ENCODE measurements around the gene PLVAP.

Gene PLVAP

GRCh38 chr19:17333611-17334413, 43.3 kb downstream of the PLVAP start:
- peak; percentile 85 for DNase-seq (ENCODE audit: low read depth)

GRCh38 chr19:17332677-17333581, 44.2 kb downstream of the PLVAP start:
- peak; percentile 67 for DNase-seq (ENCODE audit: low read depth)

GRCh38 chr19:17332360-17332676, 44.8 kb downstream of the PLVAP start:
- no peak for DNase-seq (ENCODE audit: low read depth)

DNA sequence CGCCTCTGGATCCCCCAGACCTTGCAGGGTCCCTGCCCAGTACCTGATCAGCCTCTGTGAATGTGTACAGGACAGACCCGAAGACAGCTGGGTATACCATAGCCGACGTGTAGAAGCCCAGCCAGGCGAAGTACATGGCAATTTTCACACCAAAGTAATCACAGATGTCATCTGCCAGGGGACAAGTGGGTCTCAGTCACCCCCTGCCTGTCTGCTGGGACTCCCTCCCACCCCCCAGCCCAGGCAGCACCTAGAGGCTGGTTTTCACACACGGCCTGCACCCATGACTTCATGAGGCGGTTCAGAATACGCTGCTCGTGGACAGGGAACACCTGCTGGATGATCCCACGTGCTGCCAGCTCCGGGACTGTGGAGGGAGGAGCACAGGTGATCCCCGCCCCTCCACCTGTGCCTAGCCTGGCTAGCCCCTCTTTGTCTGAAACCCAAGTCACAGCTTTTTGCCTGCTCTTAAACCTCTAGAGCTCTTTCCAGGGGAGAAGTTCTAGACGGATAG, 46.0 kb downstream of the PLVAP start:
- no peak for DNase-seq (ENCODE audit: low read depth)

DNA sequence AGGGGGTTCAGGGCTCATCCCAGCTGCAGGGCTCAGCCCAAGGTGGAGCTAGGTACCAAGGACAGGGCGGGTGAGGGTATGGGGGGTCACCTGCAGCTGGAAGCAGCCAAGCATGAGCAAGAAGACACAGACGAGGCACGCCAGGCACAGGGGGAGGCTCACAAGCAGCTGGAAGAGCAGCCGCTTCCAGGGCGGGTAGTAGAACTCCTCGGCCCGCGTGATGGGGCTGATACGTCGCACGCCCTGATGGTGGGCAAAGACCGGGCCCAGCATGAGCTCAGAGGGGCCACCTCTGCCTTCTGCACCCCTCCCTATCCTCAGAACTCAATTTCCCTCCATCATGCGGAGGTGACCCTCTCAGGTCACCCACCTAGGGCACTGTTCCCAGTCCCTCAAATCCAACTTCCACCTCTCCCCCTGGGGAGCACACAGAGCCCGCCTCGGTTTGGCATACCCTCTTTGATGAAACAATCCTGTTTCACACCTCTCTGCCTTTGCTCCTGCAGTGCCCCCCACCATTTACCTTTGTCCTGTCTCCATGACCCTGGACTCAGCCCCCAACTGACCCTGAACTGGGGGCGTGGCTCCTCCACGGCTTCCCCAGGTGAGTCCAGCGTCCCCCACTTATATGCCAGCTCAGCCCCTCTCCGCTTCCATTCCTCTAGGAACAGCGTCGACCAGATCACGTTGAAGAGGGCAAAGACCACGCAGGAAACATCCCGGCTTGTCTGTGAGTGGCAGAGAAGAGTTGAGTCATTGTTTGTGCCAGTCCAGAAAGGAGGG, 46.7 kb downstream of the PLVAP start:
- no peak for DNase-seq (ENCODE audit: low read depth)

GRCh38 chr19:17329366-17330261, 47.5 kb downstream of the PLVAP start:
- no peak for DNase-seq (ENCODE audit: low read depth)

- DNase-seq (ENCODE audit: low read depth) = no peak
Measured at GRCh38 chr19:17328517-17329365, 48.4 kb downstream of the PLVAP start.

- no peak for DNase-seq (ENCODE audit: low read depth)
Measured at GRCh38 chr19:17327654-17328516, 49.3 kb downstream of the PLVAP start.

- no peak for DNase-seq (ENCODE audit: low read depth)
Measured at GRCh38 chr19:17327068-17327653, 50.0 kb downstream of the PLVAP start.

DNA sequence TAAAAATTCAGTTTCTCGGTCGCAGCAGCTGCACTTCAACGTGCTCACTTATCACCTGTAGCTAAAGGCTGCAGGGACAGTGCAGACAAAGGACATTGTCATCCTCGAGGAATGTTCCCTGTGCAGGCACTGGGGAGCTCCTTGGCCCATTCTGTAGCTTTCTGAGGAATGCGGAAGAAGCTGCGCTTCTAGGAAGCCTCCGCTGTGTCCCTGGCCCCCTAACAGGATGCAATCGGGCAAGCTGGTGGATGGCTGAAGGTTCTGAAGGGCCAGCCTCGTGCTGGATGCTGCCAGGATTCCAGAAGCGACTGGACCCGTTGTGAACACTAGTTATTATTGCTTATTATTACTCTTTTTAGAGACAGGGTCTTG, 50.6 kb downstream of the PLVAP start:
- DNase-seq (ENCODE audit: low read depth) = no peak

- no peak for DNase-seq (ENCODE audit: low read depth)
Measured at GRCh38 chr19:17325881-17326594, 51.1 kb downstream of the PLVAP start.

- DNase-seq (ENCODE audit: low read depth) = no peak
Measured at GRCh38 chr19:17325133-17325532, 52.0 kb downstream of the PLVAP start.

GRCh38 chr19:17324357-17325114, 52.6 kb downstream of the PLVAP start:
- no peak for DNase-seq (ENCODE audit: low read depth)

- DNase-seq (ENCODE audit: low read depth) = no peak
Measured at GRCh38 chr19:17323964-17324332, 53.2 kb downstream of the PLVAP start.

DNA sequence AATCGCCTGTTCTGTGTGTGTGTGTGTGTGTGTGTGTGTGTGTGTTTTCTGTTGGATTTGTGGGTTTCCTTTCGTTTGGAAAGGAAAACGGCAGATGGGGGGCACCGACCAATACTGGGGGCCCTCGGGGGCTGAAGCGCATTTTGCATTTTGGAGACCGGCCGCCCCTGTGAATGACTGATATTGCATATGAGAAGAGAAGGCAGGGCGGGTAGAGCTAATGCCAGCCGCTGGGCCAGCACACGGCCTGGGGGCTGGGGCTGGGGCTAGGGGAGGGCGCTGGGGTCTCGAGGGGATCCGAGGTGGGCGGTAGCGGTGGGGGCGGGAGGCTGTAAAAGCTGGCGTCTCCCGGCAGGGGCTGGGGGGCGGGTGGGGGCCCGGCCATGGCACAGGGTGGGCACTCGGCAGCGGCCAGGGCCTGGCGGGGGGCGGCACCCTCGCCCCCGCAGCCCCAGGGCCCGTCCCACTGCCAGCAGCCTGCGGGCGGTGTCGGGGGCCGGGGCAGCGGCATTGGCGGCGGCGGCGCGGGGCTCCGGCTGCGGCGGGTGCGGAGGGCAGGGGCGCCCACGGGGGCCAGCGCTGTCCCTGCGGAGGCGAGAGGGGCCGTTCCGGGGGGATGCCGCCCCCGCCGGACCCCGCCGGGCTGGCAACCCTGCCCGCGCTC, 53.7 kb downstream of the PLVAP start:
- no peak for DNase-seq (ENCODE audit: low read depth)

DNA sequence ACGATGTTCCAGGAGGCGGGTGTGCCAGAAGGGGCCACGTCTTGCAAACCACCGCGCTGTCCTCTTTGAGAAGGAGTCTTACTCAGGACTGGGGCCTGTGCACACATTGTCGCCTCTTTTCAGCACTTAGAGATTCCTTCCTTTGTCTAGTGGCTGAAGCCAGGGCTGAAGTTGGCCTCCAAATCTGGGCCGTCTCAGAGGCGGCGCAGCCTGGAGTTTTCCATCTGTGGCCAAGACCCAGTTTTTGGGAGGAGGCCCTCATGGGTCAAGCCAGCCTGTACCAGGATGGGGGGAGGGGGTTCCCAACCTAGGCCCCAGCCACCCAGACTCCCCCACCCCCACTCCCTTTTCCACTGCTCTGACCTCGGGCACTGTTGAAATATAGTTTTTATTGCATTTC, 54.3 kb downstream of the PLVAP start:
- no peak for DNase-seq (ENCODE audit: low read depth)

Measured in EH (cell line).